OCI-LY7 (cell line): ENCODE data around the gene ALDH2. TPM values are rescaled to one million over a fixed set of nuclear protein-coding genes. Genes with fewer than 3 reads are reported as not detected.
A peak's percentile ranks its signal among the peaks of the same experiment; 100 is the strongest.

Experiments used
- BruUV-seq: library from RNA; stranded (reverse); fragments of 400-500 nt; replicated peaks from 2 replicates; lab custom pipeline; 2021; lab: Mats Ljungman, UMichigan
- CTCF ChIA-PET: fragments of 300-600 bp; sonication (Branson Sonifier 250); formaldehyde crosslinking; loops from one replicate; lab custom pipeline; 2022; ENCODE audit warnings: antibody characterized with exemption; ENCODE audit not compliant: unreplicated experiment; lab: Charles Lee
- POLR2A ChIA-PET: fragments of 300-600 bp; sonication (Branson Sonifier 250); formaldehyde crosslinking; loops from one replicate; lab custom pipeline; 2022; ENCODE audit warnings: antibody characterized with exemption; lab: Charles Lee
- DNase-seq: peaks from one replicate; pipeline ENCODE4 v3.0.0-alpha.2; 2015; ENCODE audit warnings: low spot score
- H2AFZ ChIP-seq: fragments of 200-600 bp; sonication (generic), shearing (Covaris generic); 2 replicates; pipeline ENCODE4 v1.6.1; 2014; ENCODE audit warnings: mild to moderate bottlenecking, antibody characterized with exemption, low read length, moderate library complexity
- H3K27ac ChIP-seq: fragments of 200-600 bp; sonication (generic); 2 replicates; pipeline ENCODE4 v1.5.1; 2014; ENCODE audit warnings: mixed run types, low read depth, mild to moderate bottlenecking, moderate library complexity, low read length, inconsistent platforms; ENCODE audit not compliant: poor library complexity, severe bottlenecking
- H3K36me3 ChIP-seq: fragments of 200-600 bp; sonication (generic); 2 replicates; pipeline ENCODE4 v1.6.1; 2014; ENCODE audit warnings: mild to moderate bottlenecking, antibody characterized with exemption, low read length, moderate library complexity, mixed read lengths; ENCODE audit not compliant: insufficient read depth
- H3K4me1 ChIP-seq: fragments of 200-600 bp; sonication (generic); 2 replicates; pipeline ENCODE4 v1.5.1; 2014; ENCODE audit warnings: mild to moderate bottlenecking, low read length; ENCODE audit not compliant: insufficient read depth, poor library complexity, severe bottlenecking
- H3K4me2 ChIP-seq: fragments of 200-600 bp; sonication (generic); 2 replicates; pipeline ENCODE4 v1.6.1; 2014; ENCODE audit warnings: mild to moderate bottlenecking, low read length
- H3K4me3 ChIP-seq: fragments of 200-600 bp; sonication (generic); 2 replicates; pipeline ENCODE4 v1.5.1; 2014; ENCODE audit warnings: mild to moderate bottlenecking, low read depth, low read length; ENCODE audit not compliant: poor library complexity, severe bottlenecking
- H3K79me2 ChIP-seq: fragments of 200-600 bp; sonication (generic); 2 replicates; pipeline ENCODE4 v1.6.1; 2016; ENCODE audit warnings: low read depth, mild to moderate bottlenecking, low read length, moderate library complexity, mixed read lengths; ENCODE audit not compliant: insufficient read depth
- H3K9me2 ChIP-seq: fragments of 200-600 bp; sonication (generic); 2 replicates; pipeline ENCODE4 v1.6.1; 2016; ENCODE audit warnings: mild to moderate bottlenecking, low read length, mixed read lengths; ENCODE audit not compliant: insufficient read depth
- H3K9me3 ChIP-seq: fragments of 200-600 bp; sonication (generic); 2 replicates; pipeline ENCODE4 v1.6.1; 2014; ENCODE audit warnings: mild to moderate bottlenecking, mixed run types, low read length, mixed read lengths
- H4K20me1 ChIP-seq: fragments of 200-600 bp; sonication (generic); 2 replicates; pipeline ENCODE4 v1.6.1; 2014; ENCODE audit warnings: mild to moderate bottlenecking, antibody characterized with exemption, low read length, moderate library complexity, mixed read lengths; ENCODE audit not compliant: insufficient read depth
- EZH2phosphoT487 ChIP-seq: fragments of 200-600 bp; sonication (generic); IDR thresholded peaks from 2 replicates; pipeline ENCODE4 v1.6.1; 2018; ENCODE audit warnings: low read depth, borderline replicate concordance, mild to moderate bottlenecking, mixed run types, antibody characterized with exemption, low read length, moderate library complexity, mixed read lengths
- intact Hi-C: fragments of 100-400 bp; cut with micrococcal nuclease; formaldehyde crosslinking; loops from one replicate; pipeline ENCODE4 v1.10.0; 2022; ENCODE audit not compliant: unreplicated experiment
- total RNA-seq, 2 experiments: library from RNA; depleted of rRNA in 1 of 2; stranded (reverse); fragments of >200 nt in 1 of 2; shearing (Covaris generic) in 1 of 2; gene quantifications; 2 replicates each; pipeline ENCODE4 v1.2.3, GENCODE V29; 2014 to 2022
- TF ChIP-seq, protein P1 (sequence below): fragments of 200-600 bp; sonication (generic); conservative IDR thresholded peaks from 2 replicates; pipeline ENCODE4 v1.5.1; 2014; ENCODE audit warnings: mild to moderate bottlenecking, antibody characterized with exemption, low read length, moderate library complexity, mixed read lengths

Gene ALDH2
- total RNA-seq, 2 experiments from 2014 or later, result 16.5 to 19.9 TPM

DNA sequence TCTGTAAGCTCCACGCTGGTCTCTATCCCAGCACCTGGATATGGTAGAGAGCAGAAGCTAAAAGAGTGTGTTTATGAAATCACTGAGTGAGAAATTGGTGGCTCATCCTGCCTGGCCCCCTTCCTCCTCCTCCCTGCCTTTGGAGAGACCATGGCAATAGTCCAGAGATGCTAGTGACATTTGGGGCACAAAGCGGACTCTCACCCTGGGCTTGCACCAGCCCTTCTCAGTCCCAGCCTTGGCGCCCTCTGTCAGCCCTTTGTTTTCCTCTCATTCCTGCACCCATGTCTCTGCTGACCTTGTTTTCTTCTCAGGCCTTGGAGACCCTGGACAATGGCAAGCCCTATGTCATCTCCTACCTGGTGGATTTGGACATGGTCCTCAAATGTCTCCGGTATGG, 18.2 kb downstream of the ALDH2 start:
- ChIA-PET CTCF (interaction anchor here (1.0 kb wide), 1 partner anchor 28 kb away, joined by 3 read pairs; no protein-coding TSS in a partner anchor), POLR2A (no interaction called here)

DNA sequence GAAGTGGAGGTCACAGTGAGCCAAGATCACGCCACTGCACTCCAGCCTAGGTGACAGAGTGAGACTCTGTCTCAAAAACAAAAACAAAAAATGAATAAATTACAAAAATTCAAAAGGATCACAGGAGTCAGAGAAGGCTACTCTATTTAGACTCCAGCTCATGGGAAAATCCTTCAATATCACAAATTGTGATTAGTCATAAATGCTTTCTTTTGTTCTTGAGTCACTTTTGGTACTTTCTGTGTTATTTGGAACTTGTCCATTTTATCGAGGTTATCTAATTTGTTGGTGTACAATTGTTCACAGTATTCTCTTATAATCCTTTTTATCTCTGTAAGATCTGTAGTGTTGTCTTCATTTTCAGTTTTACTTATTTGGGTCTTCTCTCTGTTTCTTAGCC, 18.9 kb downstream of the ALDH2 start:
- no peaks in the 10 kb centered on the region for H3K4me1 ChIP-seq
- H3K27ac ChIP-seq, result no peak overlapping the region
- BruUV-seq, result no TSS peak
- H3K9me3 ChIP-seq, result no peaks in the 10 kb centered on the region
- no peak for TF ChIP-seq EZH2phosphoT487
- TF ChIP-seq, protein P1, sequence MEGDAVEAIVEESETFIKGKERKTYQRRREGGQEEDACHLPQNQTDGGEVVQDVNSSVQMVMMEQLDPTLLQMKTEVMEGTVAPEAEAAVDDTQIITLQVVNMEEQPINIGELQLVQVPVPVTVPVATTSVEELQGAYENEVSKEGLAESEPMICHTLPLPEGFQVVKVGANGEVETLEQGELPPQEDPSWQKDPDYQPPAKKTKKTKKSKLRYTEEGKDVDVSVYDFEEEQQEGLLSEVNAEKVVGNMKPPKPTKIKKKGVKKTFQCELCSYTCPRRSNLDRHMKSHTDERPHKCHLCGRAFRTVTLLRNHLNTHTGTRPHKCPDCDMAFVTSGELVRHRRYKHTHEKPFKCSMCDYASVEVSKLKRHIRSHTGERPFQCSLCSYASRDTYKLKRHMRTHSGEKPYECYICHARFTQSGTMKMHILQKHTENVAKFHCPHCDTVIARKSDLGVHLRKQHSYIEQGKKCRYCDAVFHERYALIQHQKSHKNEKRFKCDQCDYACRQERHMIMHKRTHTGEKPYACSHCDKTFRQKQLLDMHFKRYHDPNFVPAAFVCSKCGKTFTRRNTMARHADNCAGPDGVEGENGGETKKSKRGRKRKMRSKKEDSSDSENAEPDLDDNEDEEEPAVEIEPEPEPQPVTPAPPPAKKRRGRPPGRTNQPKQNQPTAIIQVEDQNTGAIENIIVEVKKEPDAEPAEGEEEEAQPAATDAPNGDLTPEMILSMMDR, result no peak
- H3K4me3 ChIP-seq, result no peak overlapping the region
- intact Hi-C loops, result no loop called here
- CTCF ChIA-PET, result interaction anchor here (1.0 kb wide), 1 partner anchor 27 kb away, joined by 3 read pairs; no protein-coding TSS in a partner anchor
- no peaks in the 10 kb centered on the region for H3K9me2 ChIP-seq
- no peak for DNase-seq
- H4K20me1 ChIP-seq, result no peaks in the 10 kb centered on the region
- no peak overlapping the region for H2AFZ ChIP-seq
- POLR2A ChIA-PET, result no interaction called here
- no peak overlapping the region for H3K4me2 ChIP-seq
- no peaks in the 10 kb centered on the region for H3K79me2 ChIP-seq
- H3K36me3 ChIP-seq, result no peaks in the 10 kb centered on the region

More for the DNA sequence above, 18.2 kb downstream of the ALDH2 start:
- DNase-seq, result no peak
- intact Hi-C loops, result no loop called here
- Histone ChIP-seq H3K4me1 (no peaks in the 10 kb centered on the region), H3K4me3 (no peak overlapping the region), H3K9me3 (no peaks in the 10 kb centered on the region), H3K36me3 (no peaks in the 10 kb centered on the region), H4K20me1 (no peaks in the 10 kb centered on the region), H3K4me2 (no peak overlapping the region), H3K79me2 (no peaks in the 10 kb centered on the region), H2AFZ (no peak overlapping the region), H3K9me2 (no peaks in the 10 kb centered on the region), H3K27ac (no peak overlapping the region)
- BruUV-seq, result no TSS peak
- TF ChIP-seq, protein P1, result no peak

DNA sequence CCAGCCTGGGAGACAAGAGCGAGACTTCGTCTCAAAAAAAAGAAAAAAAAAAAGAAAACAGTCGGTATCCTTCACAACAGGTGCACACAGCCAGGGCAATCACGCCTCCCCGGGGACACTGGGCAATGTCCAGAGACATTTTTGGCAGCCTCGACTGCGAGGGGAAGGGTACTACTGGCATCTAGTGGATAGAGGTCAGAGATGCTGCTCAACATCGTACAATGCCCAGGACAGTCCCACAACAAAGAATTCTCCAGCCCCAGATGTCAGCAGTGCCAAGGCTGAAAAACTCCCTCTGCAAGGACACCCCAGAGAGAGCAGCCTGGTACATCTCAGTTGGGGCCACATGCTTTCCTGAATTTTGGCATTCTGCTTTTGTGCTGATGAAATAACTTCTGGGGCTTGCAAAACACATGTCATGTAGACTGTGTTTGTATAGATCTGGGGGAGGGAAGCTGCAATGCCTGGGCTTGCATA, 21.5 kb downstream of the ALDH2 start:
- no peak overlapping the region for H3K27ac ChIP-seq
- no peaks in the 10 kb centered on the region for H3K9me2 ChIP-seq
- H3K79me2 ChIP-seq, result no peaks in the 10 kb centered on the region
- intact Hi-C loops, result loop anchor here (1.0 kb wide), 3 partner anchors 35 to 259 kb away; no protein-coding TSS in a partner anchor
- peak; percentile 66 for DNase-seq
- no peaks in the 10 kb centered on the region for H3K4me1 ChIP-seq
- H3K4me2 ChIP-seq, result no peak overlapping the region
- ChIA-PET CTCF (no interaction called here), POLR2A (interaction anchor here (0.8 kb wide), 1 partner anchor 24 kb away, joined by 3 read pairs; no protein-coding TSS in a partner anchor)
- BruUV-seq, result no TSS peak
- H2AFZ ChIP-seq, result no peak overlapping the region
- TF ChIP-seq EZH2phosphoT487, result no peak
- TF ChIP-seq, protein P1, result peak; percentile 74
- H3K9me3 ChIP-seq, result no peaks in the 10 kb centered on the region
- no peaks in the 10 kb centered on the region for H4K20me1 ChIP-seq
- no peaks in the 10 kb centered on the region for H3K36me3 ChIP-seq
- no peak overlapping the region for H3K4me3 ChIP-seq
